Measurements from ENCODE around the gene CFAP20. TPM values are rescaled to one million over a fixed set of nuclear protein-coding genes. Genes with fewer than 3 reads are reported as not detected.

The CFAP20 gene
- total and polyA plus RNA-seq, 2 experiments from 2014 or later, result 61.1 to 81.7 TPM

DNA sequence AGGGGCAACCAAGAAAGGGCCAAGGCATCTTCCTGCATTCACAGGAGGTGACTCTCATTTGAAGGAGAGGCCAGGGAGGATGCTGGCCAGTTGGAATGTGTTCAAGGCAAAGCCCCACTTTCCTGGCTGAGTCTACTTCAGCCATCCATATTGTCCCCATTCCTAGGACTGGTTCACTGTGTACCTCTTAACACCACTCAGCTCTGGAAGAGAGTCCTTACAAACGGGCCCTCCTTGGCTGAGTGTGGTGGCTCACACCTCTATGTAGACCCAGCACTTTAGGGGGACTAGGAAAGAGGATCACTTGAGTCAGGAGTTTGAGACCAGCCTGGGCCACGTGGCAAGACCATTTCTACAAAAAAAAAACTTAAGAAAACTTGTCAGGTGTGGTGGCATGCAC lies 28.1 kb upstream of the CFAP20 start (continued):
- TF ChIP-seq, protein P1, sequence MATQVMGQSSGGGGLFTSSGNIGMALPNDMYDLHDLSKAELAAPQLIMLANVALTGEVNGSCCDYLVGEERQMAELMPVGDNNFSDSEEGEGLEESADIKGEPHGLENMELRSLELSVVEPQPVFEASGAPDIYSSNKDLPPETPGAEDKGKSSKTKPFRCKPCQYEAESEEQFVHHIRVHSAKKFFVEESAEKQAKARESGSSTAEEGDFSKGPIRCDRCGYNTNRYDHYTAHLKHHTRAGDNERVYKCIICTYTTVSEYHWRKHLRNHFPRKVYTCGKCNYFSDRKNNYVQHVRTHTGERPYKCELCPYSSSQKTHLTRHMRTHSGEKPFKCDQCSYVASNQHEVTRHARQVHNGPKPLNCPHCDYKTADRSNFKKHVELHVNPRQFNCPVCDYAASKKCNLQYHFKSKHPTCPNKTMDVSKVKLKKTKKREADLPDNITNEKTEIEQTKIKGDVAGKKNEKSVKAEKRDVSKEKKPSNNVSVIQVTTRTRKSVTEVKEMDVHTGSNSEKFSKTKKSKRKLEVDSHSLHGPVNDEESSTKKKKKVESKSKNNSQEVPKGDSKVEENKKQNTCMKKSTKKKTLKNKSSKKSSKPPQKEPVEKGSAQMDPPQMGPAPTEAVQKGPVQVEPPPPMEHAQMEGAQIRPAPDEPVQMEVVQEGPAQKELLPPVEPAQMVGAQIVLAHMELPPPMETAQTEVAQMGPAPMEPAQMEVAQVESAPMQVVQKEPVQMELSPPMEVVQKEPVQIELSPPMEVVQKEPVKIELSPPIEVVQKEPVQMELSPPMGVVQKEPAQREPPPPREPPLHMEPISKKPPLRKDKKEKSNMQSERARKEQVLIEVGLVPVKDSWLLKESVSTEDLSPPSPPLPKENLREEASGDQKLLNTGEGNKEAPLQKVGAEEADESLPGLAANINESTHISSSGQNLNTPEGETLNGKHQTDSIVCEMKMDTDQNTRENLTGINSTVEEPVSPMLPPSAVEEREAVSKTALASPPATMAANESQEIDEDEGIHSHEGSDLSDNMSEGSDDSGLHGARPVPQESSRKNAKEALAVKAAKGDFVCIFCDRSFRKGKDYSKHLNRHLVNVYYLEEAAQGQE (IDR thresholded peaks at IDR 0.05; ENCODE audit: unreplicated experiment), result no peak
- no peak for TF ChIP-seq POLR2AphosphoS5 (IDR thresholded peaks at IDR 0.05; ENCODE audit: low read depth)
- no peak for TF ChIP-seq ZNF114 (CRISPR knock-in tag; IDR thresholded peaks at IDR 0.05)
- TF ChIP-seq EZH2 (IDR thresholded peaks at IDR 0.05; ENCODE audit: low read depth, unreplicated experiment), result no peak
- TF ChIP-seq, protein P2, sequence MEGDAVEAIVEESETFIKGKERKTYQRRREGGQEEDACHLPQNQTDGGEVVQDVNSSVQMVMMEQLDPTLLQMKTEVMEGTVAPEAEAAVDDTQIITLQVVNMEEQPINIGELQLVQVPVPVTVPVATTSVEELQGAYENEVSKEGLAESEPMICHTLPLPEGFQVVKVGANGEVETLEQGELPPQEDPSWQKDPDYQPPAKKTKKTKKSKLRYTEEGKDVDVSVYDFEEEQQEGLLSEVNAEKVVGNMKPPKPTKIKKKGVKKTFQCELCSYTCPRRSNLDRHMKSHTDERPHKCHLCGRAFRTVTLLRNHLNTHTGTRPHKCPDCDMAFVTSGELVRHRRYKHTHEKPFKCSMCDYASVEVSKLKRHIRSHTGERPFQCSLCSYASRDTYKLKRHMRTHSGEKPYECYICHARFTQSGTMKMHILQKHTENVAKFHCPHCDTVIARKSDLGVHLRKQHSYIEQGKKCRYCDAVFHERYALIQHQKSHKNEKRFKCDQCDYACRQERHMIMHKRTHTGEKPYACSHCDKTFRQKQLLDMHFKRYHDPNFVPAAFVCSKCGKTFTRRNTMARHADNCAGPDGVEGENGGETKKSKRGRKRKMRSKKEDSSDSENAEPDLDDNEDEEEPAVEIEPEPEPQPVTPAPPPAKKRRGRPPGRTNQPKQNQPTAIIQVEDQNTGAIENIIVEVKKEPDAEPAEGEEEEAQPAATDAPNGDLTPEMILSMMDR (conservative IDR thresholded peaks at IDR 0.05; ENCODE audit: low read depth in 2 of 2), result no peak
- TF ChIP-seq NANOG (IDR thresholded peaks at IDR 0.05; ENCODE audit: borderline replicate concordance), result no peak
- TF ChIP-seq, protein P3, sequence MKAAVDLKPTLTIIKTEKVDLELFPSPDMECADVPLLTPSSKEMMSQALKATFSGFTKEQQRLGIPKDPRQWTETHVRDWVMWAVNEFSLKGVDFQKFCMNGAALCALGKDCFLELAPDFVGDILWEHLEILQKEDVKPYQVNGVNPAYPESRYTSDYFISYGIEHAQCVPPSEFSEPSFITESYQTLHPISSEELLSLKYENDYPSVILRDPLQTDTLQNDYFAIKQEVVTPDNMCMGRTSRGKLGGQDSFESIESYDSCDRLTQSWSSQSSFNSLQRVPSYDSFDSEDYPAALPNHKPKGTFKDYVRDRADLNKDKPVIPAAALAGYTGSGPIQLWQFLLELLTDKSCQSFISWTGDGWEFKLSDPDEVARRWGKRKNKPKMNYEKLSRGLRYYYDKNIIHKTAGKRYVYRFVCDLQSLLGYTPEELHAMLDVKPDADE (IDR thresholded peaks at IDR 0.05), result no peak
- TF ChIP-seq EZH2phosphoT487 (IDR thresholded peaks at IDR 0.05; ENCODE audit: unreplicated experiment), result no peak

DNA sequence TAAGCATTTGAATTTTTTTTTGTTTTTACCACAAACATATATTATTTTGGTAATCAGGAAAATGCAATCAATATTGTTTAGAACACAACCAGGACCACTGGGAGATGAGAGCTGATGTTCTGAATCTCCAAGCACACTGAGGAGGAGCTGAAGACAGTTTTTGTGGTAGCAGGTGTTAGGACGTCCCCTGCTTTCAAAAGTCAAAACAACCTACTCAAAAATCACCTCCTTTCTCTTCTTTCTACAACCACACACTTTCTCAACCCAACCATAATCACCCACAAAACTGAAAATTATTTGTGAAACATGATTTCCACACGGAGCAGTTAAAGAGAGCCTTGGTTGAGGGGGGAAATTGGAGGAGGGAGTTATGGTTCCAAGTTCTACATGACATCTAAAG lies 26.7 kb upstream of the CFAP20 start:
- no peaks in the 10 kb centered on the region for H3K27me3 ChIP-seq (ENCODE audit: insufficient read depth)
- DNase-seq (ENCODE audit: low spot score) (no peak), ATAC-seq (no peak)
- no peak overlapping the region for H3K4me3 ChIP-seq
- no peaks in the 10 kb centered on the region for H3K79me2 ChIP-seq (replicated peaks; ENCODE audit: insufficient read depth)
- 0 out of 2 replicates have a peak, but pooled peaks cover 2% of the 10 kb centered on the region for H4K20me1 ChIP-seq (replicated peaks; ENCODE audit: insufficient read depth)
- no peaks in the 10 kb centered on the region for H3F3A ChIP-seq (replicated peaks; ENCODE audit: low read depth)
- peaks cover 3% of the 10 kb centered on the region for H3K27me3 Mint-ChIP-seq (ENCODE audit: insufficient read depth, low read depth, poor library complexity)
- no peak overlapping the region for H3K4me2 ChIP-seq
- no peak overlapping the region for H3K27ac Mint-ChIP-seq
- H2AFZ ChIP-seq, result no peak overlapping the region
- no peaks in the 10 kb centered on the region for H3K4me1 Mint-ChIP-seq
- no peaks in the 10 kb centered on the region for H3K9me2 ChIP-seq (ENCODE audit: insufficient read depth)
- no peaks in the 10 kb centered on the region for H3K9me3 Mint-ChIP-seq
- H3K4me3 Mint-ChIP-seq, result no peak overlapping the region
- no peaks in the 10 kb centered on the region for H3K4me1 ChIP-seq (ENCODE audit: insufficient read depth)
- peaks cover 4% of the 10 kb centered on the region; the same call in 1 of the 3 replicates for H3K36me3 Mint-ChIP-seq (ENCODE audit: low read depth)
- no peaks in the 10 kb centered on the region for H3K36me3 ChIP-seq (ENCODE audit: insufficient read depth)
- no peak overlapping the region for H3K27ac ChIP-seq (ENCODE audit: low read depth)
- TF ChIP-seq ZNF114 (CRISPR knock-in tag; IDR thresholded peaks at IDR 0.05) (no peak), ZNF331 (CRISPR knock-in tag; IDR thresholded peaks at IDR 0.05; ENCODE audit: low read depth) (no peak), CREB1 (CRISPR knock-in tag; IDR thresholded peaks at IDR 0.05; ENCODE audit: low read depth) (no peak), POLR2AphosphoS5 (IDR thresholded peaks at IDR 0.05; ENCODE audit: low read depth) (no peak), EZH2 (IDR thresholded peaks at IDR 0.05; ENCODE audit: low read depth, unreplicated experiment) (no peak)
- TF ChIP-seq, protein P1 (IDR thresholded peaks at IDR 0.05; ENCODE audit: unreplicated experiment), result no peak

All from GM23338 (cell line).